H9 (cell line): ENCODE results near the gene OXLD1. TPM values are rescaled to one million over a fixed set of nuclear protein-coding genes. Genes with fewer than 3 reads are reported as not detected.

Experiments used
- DNase-seq: peaks from one replicate; pipeline ENCODE4 v3.0.0-alpha.2; 2017
- H2AFZ ChIP-seq: one replicate; pipeline ENCODE4 v1.6.1; 2013; ENCODE audit warnings: mild to moderate bottlenecking, low read length, control low read depth, moderate library complexity
- H2AK5ac ChIP-seq: 2 replicates; pipeline ENCODE4 v1.6.1; 2013; ENCODE audit warnings: low read length, control low read depth, mixed read lengths; ENCODE audit not compliant: insufficient read length
- H2BK120ac ChIP-seq: one replicate; pipeline ENCODE4 v1.6.1; 2013; ENCODE audit warnings: low read depth, mild to moderate bottlenecking, low read length, control low read depth, inconsistent platforms; ENCODE audit not compliant: poor library complexity, severe bottlenecking
- H2BK12ac ChIP-seq: 2 replicates; pipeline ENCODE4 v1.6.1; 2013; ENCODE audit warnings: low read length, control low read depth, mixed read lengths, low read depth; ENCODE audit not compliant: insufficient read length
- H2BK15ac ChIP-seq: 2 replicates; pipeline ENCODE4 v1.6.1; 2013; ENCODE audit warnings: low read depth, low read length, control low read depth
- H2BK20ac ChIP-seq: one replicate; pipeline ENCODE4 v1.6.1; 2013; ENCODE audit warnings: low read depth, mild to moderate bottlenecking, low read length, control low read depth, inconsistent platforms; ENCODE audit not compliant: poor library complexity, severe bottlenecking
- H2BK5ac ChIP-seq: 2 replicates; pipeline ENCODE4 v1.6.1; 2013; ENCODE audit warnings: low read length, control low read depth, mixed read lengths; ENCODE audit not compliant: insufficient read length
- H3K14ac ChIP-seq: 2 replicates; pipeline ENCODE4 v1.6.1; 2013; ENCODE audit warnings: low read length, control low read depth; ENCODE audit not compliant: insufficient read depth
- H3K18ac ChIP-seq: 2 replicates; pipeline ENCODE4 v1.6.1; 2013; ENCODE audit warnings: low read depth, mild to moderate bottlenecking, mixed read lengths, low read length, control low read depth; ENCODE audit not compliant: insufficient read length
- H3K23ac ChIP-seq: 2 replicates; pipeline ENCODE4 v1.6.1; 2013; ENCODE audit warnings: low read length, control low read depth, mixed read lengths, low read depth; ENCODE audit not compliant: insufficient read length
- H3K23me2 ChIP-seq: 2 replicates; pipeline ENCODE4 v1.6.1; 2013; ENCODE audit warnings: low read depth, mild to moderate bottlenecking, mixed read lengths, low read length, control low read depth; ENCODE audit not compliant: insufficient read length, poor library complexity, severe bottlenecking
- H3K27ac ChIP-seq: 2 replicates; pipeline ENCODE4 v1.5.1; 2013; ENCODE audit warnings: low read length, control low read depth, mixed read lengths, low read depth; ENCODE audit not compliant: insufficient read length
- H3K27me3 ChIP-seq: 2 replicates; pipeline ENCODE4 v1.6.1; 2013; ENCODE audit warnings: low read length, control low read depth, inconsistent platforms; ENCODE audit not compliant: insufficient read depth
- H3K4ac ChIP-seq: 2 replicates; pipeline ENCODE4 v1.6.1; 2013; ENCODE audit warnings: low read depth, mild to moderate bottlenecking, control low read depth, inconsistent platforms, low read length, moderate library complexity
- H3K4me1 ChIP-seq: 2 replicates; pipeline ENCODE4 v1.6.1; 2013; ENCODE audit warnings: low read length, control low read depth, inconsistent platforms; ENCODE audit not compliant: insufficient read depth
- H3K4me2 ChIP-seq: 2 replicates; pipeline ENCODE4 v1.6.1; 2013; ENCODE audit warnings: low read length, control low read depth, mixed read lengths; ENCODE audit not compliant: insufficient read length, insufficient read depth
- H3K56ac ChIP-seq: 2 replicates; pipeline ENCODE4 v1.6.1; 2013; ENCODE audit warnings: low read depth, mild to moderate bottlenecking, mixed read lengths, low read length, control low read depth; ENCODE audit not compliant: insufficient read length
- H3K79me1 ChIP-seq: 2 replicates; pipeline ENCODE4 v1.6.1; 2013; ENCODE audit warnings: low read depth, mild to moderate bottlenecking, moderate library complexity, low read length, control low read depth, inconsistent platforms; ENCODE audit not compliant: insufficient read depth, poor library complexity, severe bottlenecking
- H3K79me2 ChIP-seq: 2 replicates; pipeline ENCODE4 v1.6.1; 2013; ENCODE audit warnings: low read length, control low read depth, inconsistent platforms; ENCODE audit not compliant: insufficient read depth
- H3K9ac ChIP-seq: 2 replicates; pipeline ENCODE4 v1.6.1; 2013; ENCODE audit warnings: low read length, control low read depth, mixed read lengths; ENCODE audit not compliant: insufficient read length; ENCODE audit errors: extremely low read depth
- H3K9me3 ChIP-seq: one replicate; pipeline ENCODE4 v1.6.1; 2013; ENCODE audit warnings: low read depth, low read length, inconsistent platforms; ENCODE audit not compliant: control insufficient read depth
- H3T11ph ChIP-seq: one replicate; pipeline ENCODE4 v1.6.1; 2013; ENCODE audit warnings: mild to moderate bottlenecking, low read length, control low read depth, inconsistent platforms
- H4K20me1 ChIP-seq: one replicate; pipeline ENCODE4 v1.6.1; 2013; ENCODE audit not compliant: control insufficient read depth, insufficient read length, insufficient read depth
- H4K5ac ChIP-seq: 2 replicates; pipeline ENCODE4 v1.6.1; 2013; ENCODE audit warnings: low read depth, mild to moderate bottlenecking, mixed read lengths, low read length, control low read depth; ENCODE audit not compliant: insufficient read length
- H4K8ac ChIP-seq: replicated peaks from 2 replicates; pipeline ENCODE4 v1.6.1; 2013; ENCODE audit warnings: low read length, control low read depth, mixed read lengths, low read depth; ENCODE audit not compliant: insufficient read length
- H4K91ac ChIP-seq: 2 replicates; pipeline ENCODE4 v1.6.1; 2013; ENCODE audit warnings: low read depth, mild to moderate bottlenecking, moderate library complexity, mixed read lengths, low read length, control low read depth; ENCODE audit not compliant: insufficient read length
- H3K27ac Mint-ChIP-seq, 3 experiments: 2 replicates in 2 of 3; 3 replicates in 1 of 3; pipeline ENCODE4 v1.8.0; 2020 to 2021; ENCODE audit warnings: mixed read lengths in 3 of 3, mild to moderate bottlenecking in 1 of 3, moderate library complexity in 1 of 3
- H3K27me3 Mint-ChIP-seq: 2 replicates; pipeline ENCODE4 v1.8.0; 2021; ENCODE audit warnings: low read depth, mild to moderate bottlenecking, moderate library complexity, mixed read lengths
- H3K36me3 Mint-ChIP-seq, 3 experiments: 2 replicates in 2 of 3; 3 replicates in 1 of 3; pipeline ENCODE4 v1.8.0; 2020 to 2021; ENCODE audit warnings: low read depth in 3 of 3, mixed read lengths in 3 of 3; ENCODE audit not compliant: insufficient read depth in 1 of 3
- H3K4me1 Mint-ChIP-seq, 2 experiments: 2 replicates each; pipeline ENCODE4 v1.8.0; 2020; ENCODE audit warnings: mixed read lengths in 2 of 2
- H3K4me3 Mint-ChIP-seq, 2 experiments: 2 replicates in 1 of 2; 3 replicates in 1 of 2; pipeline ENCODE4 v1.8.0; 2020 to 2021; ENCODE audit warnings: mild to moderate bottlenecking in 2 of 2, mixed read lengths in 2 of 2, moderate library complexity in 1 of 2
- H3K9me3 Mint-ChIP-seq, 2 experiments: 2 replicates in 1 of 2; 3 replicates in 1 of 2; pipeline ENCODE4 v1.8.0; 2020; ENCODE audit warnings: mild to moderate bottlenecking in 2 of 2, mixed read lengths in 2 of 2, moderate library complexity in 1 of 2
- WGBS: extraction: QIAGEN DNeasy Blood & Tissue Kit; methylation state at CpG from one replicate; pipeline ENCODE4 v1.1.7; 2013; ENCODE audit warnings: missing lambda C conversion rate, low lambda C conversion rate, mixed read lengths; ENCODE audit not compliant: insufficient read length; ENCODE audit errors: extremely low coverage; 5-methylcytosine and 5-hydroxymethylcytosine counted together
- total RNA-seq: library from RNA; stranded (reverse); gene quantifications from 2 replicates; pipeline ENCODE4 v1.2.1, GENCODE V29; 2021
- TF ChIP-seq, protein P1 (sequence below): fragments of 200-600 bp; sonication (generic); conservative IDR thresholded peaks from 3 replicates; pipeline ENCODE4 v1.8.0; 2021; ENCODE audit warnings: antibody characterized with exemption, mild to moderate bottlenecking

The OXLD1 gene
- total RNA-seq, 1 experiment from 2014 or later: 25.0 TPM

DNA sequence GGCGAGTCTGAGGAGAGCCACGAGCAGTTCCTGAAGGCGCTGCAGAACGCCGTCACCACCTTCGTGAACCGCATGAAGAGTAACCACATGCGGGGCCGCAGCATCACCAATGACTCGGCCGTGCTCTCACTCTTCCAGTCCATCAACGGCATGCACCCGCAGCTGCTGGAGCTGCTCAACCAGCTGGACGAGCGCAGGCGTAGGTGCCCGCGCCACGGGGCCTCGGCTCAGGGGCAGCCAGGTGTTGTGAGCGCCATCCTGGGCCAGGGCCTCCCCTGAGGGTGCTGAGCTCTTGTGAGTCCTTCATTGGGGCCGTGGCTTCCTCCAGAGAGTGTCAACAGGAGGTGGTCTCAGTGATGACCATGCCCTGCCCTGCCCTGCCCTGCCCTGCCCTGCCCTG, 29.4 kb upstream of the OXLD1 start:
- Histone ChIP-seq H2BK20ac (no peak overlapping the region), H3K79me1 (no peaks in the 10 kb centered on the region), H3K4me2 (no peak overlapping the region), H3K23me2 (no peaks in the 10 kb centered on the region), H3T11ph (no peak overlapping the region), H2AFZ (no peak overlapping the region), H3K14ac (no peak overlapping the region), H3K18ac (no peak overlapping the region), H3K9ac (no peak overlapping the region), H2AK5ac (no peak overlapping the region), H3K4ac (no peak overlapping the region), H3K9me3 (no peaks in the 10 kb centered on the region), H4K20me1 (no peaks in the 10 kb centered on the region), H2BK5ac (no peak overlapping the region), H3K23ac (no peak overlapping the region), H2BK12ac (no peak overlapping the region), H2BK120ac (no peak overlapping the region), H3K27me3 (no peaks in the 10 kb centered on the region), H4K91ac (no peak overlapping the region), H3K27ac (no peak overlapping the region), H3K79me2 (no peaks in the 10 kb centered on the region), H3K4me1 (no peaks in the 10 kb centered on the region), H2BK15ac (no peak overlapping the region), H4K8ac (no peak overlapping the region), H3K56ac (no peak overlapping the region), H4K5ac (no peak overlapping the region)
- Mint-ChIP-seq H3K27ac (no peak overlapping the region), H3K4me1 (peaks cover under 1% of the 10 kb centered on the region in 2 experiments; a peak in 1 of 4 replicates), H3K4me3 (no peak overlapping the region), H3K9me3 (no peaks in the 10 kb centered on the region), H3K27me3 (no peaks in the 10 kb centered on the region), H3K36me3 (peaks cover 28 to 70% (median 58%) of the 10 kb centered on the region in 3 experiments; a peak in 6 of 7 replicates)
- no peak for DNase-seq
- TF ChIP-seq, protein P1, sequence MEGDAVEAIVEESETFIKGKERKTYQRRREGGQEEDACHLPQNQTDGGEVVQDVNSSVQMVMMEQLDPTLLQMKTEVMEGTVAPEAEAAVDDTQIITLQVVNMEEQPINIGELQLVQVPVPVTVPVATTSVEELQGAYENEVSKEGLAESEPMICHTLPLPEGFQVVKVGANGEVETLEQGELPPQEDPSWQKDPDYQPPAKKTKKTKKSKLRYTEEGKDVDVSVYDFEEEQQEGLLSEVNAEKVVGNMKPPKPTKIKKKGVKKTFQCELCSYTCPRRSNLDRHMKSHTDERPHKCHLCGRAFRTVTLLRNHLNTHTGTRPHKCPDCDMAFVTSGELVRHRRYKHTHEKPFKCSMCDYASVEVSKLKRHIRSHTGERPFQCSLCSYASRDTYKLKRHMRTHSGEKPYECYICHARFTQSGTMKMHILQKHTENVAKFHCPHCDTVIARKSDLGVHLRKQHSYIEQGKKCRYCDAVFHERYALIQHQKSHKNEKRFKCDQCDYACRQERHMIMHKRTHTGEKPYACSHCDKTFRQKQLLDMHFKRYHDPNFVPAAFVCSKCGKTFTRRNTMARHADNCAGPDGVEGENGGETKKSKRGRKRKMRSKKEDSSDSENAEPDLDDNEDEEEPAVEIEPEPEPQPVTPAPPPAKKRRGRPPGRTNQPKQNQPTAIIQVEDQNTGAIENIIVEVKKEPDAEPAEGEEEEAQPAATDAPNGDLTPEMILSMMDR: no peak
- no CpG with 5 or more reads among the region's 22 CpGs for WGBS
